Stimulated activated memory B cell treated with anti-CD40 and anti-IgM and Interleukin-4, amounts not matched to agents 10 μg/mL and 1 μg/mL and 100 μg/mL, for 72 hours (primary cell): ENCODE measurements around the gene PSD2.
A peak's percentile ranks its signal among the peaks of the same experiment; 100 is the strongest.

Experiments
- ATAC-seq: fragments of 150-1000 bp; cut with Tn5 transposase; 2 replicates; pipeline ENCODE4 v1.10.0; 2021
- H3K27ac Mint-ChIP-seq: one replicate; pipeline ENCODE4 v1.8.0; 2022; ENCODE audit warnings: mild to moderate bottlenecking, mixed read lengths
- H3K27me3 Mint-ChIP-seq: one replicate; pipeline ENCODE4 v1.8.0; 2022; ENCODE audit warnings: mixed read lengths
- H3K36me3 Mint-ChIP-seq: one replicate; pipeline ENCODE4 v1.8.0; 2022; ENCODE audit warnings: mixed read lengths
- H3K4me1 Mint-ChIP-seq: one replicate; pipeline ENCODE4 v1.8.0; 2022; ENCODE audit warnings: mixed read lengths
- H3K4me3 Mint-ChIP-seq: one replicate; pipeline ENCODE4 v1.8.0; 2022; ENCODE audit warnings: mild to moderate bottlenecking, moderate library complexity, mixed read lengths
- H3K9me3 Mint-ChIP-seq: one replicate; pipeline ENCODE4 v1.8.0; 2022; ENCODE audit warnings: mixed read lengths

The PSD2 gene

GRCh38 chr5:139856714-139857113 is 61.1 kb downstream of the PSD2 start:
- no peak overlapping the region for H3K4me3 Mint-ChIP-seq
- no peak for ATAC-seq
- no peaks in the 10 kb centered on the region for H3K4me1 Mint-ChIP-seq
- no peaks in the 10 kb centered on the region for H3K36me3 Mint-ChIP-seq
- H3K9me3 Mint-ChIP-seq: no peaks in the 10 kb centered on the region
- no peak overlapping the region for H3K27ac Mint-ChIP-seq
- no peaks in the 10 kb centered on the region for H3K27me3 Mint-ChIP-seq

GRCh38 chr5:139859013-139859412 is 63.4 kb downstream of the PSD2 start:
- Mint-ChIP-seq H3K27me3 (no peaks in the 10 kb centered on the region), H3K4me3 (no peak overlapping the region), H3K27ac (no peak overlapping the region), H3K9me3 (no peaks in the 10 kb centered on the region), H3K4me1 (no peaks in the 10 kb centered on the region), H3K36me3 (no peaks in the 10 kb centered on the region)
- no peak for ATAC-seq

GRCh38 chr5:139861021-139861888 is 65.6 kb downstream of the PSD2 start:
- no peaks in the 10 kb centered on the region for H3K36me3 Mint-ChIP-seq
- ATAC-seq: no peak
- no peaks in the 10 kb centered on the region for H3K4me1 Mint-ChIP-seq
- no peak overlapping the region for H3K27ac Mint-ChIP-seq
- peaks cover under 1% of the 10 kb centered on the region for H3K27me3 Mint-ChIP-seq
- no peak overlapping the region for H3K4me3 Mint-ChIP-seq
- no peaks in the 10 kb centered on the region for H3K9me3 Mint-ChIP-seq

GRCh38 chr5:139861889-139862207 is 66.2 kb downstream of the PSD2 start:
- Mint-ChIP-seq H3K27ac (no peak overlapping the region), H3K4me3 (no peak overlapping the region), H3K36me3 (no peaks in the 10 kb centered on the region), H3K27me3 (peaks cover 7% of the 10 kb centered on the region), H3K4me1 (no peaks in the 10 kb centered on the region), H3K9me3 (no peaks in the 10 kb centered on the region)
- ATAC-seq: no peak

- H3K27me3 Mint-ChIP-seq: peaks cover 11% of the 10 kb centered on the region
- no peaks in the 10 kb centered on the region for H3K9me3 Mint-ChIP-seq
- no peaks in the 10 kb centered on the region for H3K4me1 Mint-ChIP-seq
- peak; percentile 37 for ATAC-seq
- no peak overlapping the region for H3K27ac Mint-ChIP-seq
- no peak overlapping the region for H3K4me3 Mint-ChIP-seq
- no peaks in the 10 kb centered on the region for H3K36me3 Mint-ChIP-seq
These were observed 66.7 kb downstream of the PSD2 start for GRCh38 chr5:139862313-139862712.

GRCh38 chr5:139862803-139863202 is 67.2 kb downstream of the PSD2 start:
- Mint-ChIP-seq H3K36me3 (no peaks in the 10 kb centered on the region), H3K27me3 (peaks cover 13% of the 10 kb centered on the region), H3K9me3 (no peaks in the 10 kb centered on the region), H3K4me1 (no peaks in the 10 kb centered on the region), H3K4me3 (no peak overlapping the region), H3K27ac (no peak overlapping the region)
- no peak for ATAC-seq

GRCh38 chr5:139863361-139863760 is 67.8 kb downstream of the PSD2 start:
- no peak overlapping the region for H3K27ac Mint-ChIP-seq
- no peak for ATAC-seq
- H3K4me1 Mint-ChIP-seq: no peaks in the 10 kb centered on the region

GRCh38 chr5:139863855-139864558 is 68.4 kb downstream of the PSD2 start:
- peaks cover 24% of the 10 kb centered on the region for H3K27me3 Mint-ChIP-seq
- no peak overlapping the region for H3K4me3 Mint-ChIP-seq
- H3K36me3 Mint-ChIP-seq: no peaks in the 10 kb centered on the region

More at GRCh38 chr5:139863361-139863760, 67.8 kb downstream of the PSD2 start:
- Mint-ChIP-seq H3K9me3 (no peaks in the 10 kb centered on the region), H3K27me3 (peaks cover 19% of the 10 kb centered on the region), H3K36me3 (no peaks in the 10 kb centered on the region), H3K4me3 (no peak overlapping the region)

GRCh38 chr5:139864716-139865483 is 69.3 kb downstream of the PSD2 start:
- H3K9me3 Mint-ChIP-seq: no peaks in the 10 kb centered on the region
- no peak overlapping the region for H3K4me3 Mint-ChIP-seq
- no peaks in the 10 kb centered on the region for H3K4me1 Mint-ChIP-seq
- H3K27me3 Mint-ChIP-seq: peaks cover 24% of the 10 kb centered on the region
- no peak overlapping the region for H3K27ac Mint-ChIP-seq
- H3K36me3 Mint-ChIP-seq: no peaks in the 10 kb centered on the region
- ATAC-seq: no peak

More at GRCh38 chr5:139863855-139864558, 68.4 kb downstream of the PSD2 start:
- no peaks in the 10 kb centered on the region for H3K9me3 Mint-ChIP-seq
- H3K27ac Mint-ChIP-seq: no peak overlapping the region
- no peaks in the 10 kb centered on the region for H3K4me1 Mint-ChIP-seq
- ATAC-seq: no peak

GRCh38 chr5:139867109-139867508 is 71.5 kb downstream of the PSD2 start:
- no peak for ATAC-seq
- H3K27me3 Mint-ChIP-seq: peaks cover 28% of the 10 kb centered on the region
- H3K27ac Mint-ChIP-seq: no peak overlapping the region
- no peak overlapping the region for H3K4me3 Mint-ChIP-seq
- H3K4me1 Mint-ChIP-seq: no peaks in the 10 kb centered on the region
- no peaks in the 10 kb centered on the region for H3K9me3 Mint-ChIP-seq
- H3K36me3 Mint-ChIP-seq: no peaks in the 10 kb centered on the region

GRCh38 chr5:139867581-139867980 is 72.0 kb downstream of the PSD2 start:
- Mint-ChIP-seq H3K27ac (no peak overlapping the region), H3K9me3 (no peaks in the 10 kb centered on the region), H3K4me1 (no peaks in the 10 kb centered on the region), H3K36me3 (no peaks in the 10 kb centered on the region), H3K4me3 (no peak overlapping the region), H3K27me3 (peaks cover 32% of the 10 kb centered on the region)
- ATAC-seq: no peak

- Mint-ChIP-seq H3K27me3 (peaks cover 49% of the 10 kb centered on the region), H3K36me3 (no peaks in the 10 kb centered on the region), H3K27ac (no peak overlapping the region), H3K4me1 (no peaks in the 10 kb centered on the region), H3K4me3 (no peak overlapping the region), H3K9me3 (no peaks in the 10 kb centered on the region)
- no peak for ATAC-seq
These were observed 73.6 kb downstream of the PSD2 start for GRCh38 chr5:139869042-139869790.

GRCh38 chr5:139870677-139871076 is 75.1 kb downstream of the PSD2 start:
- H3K27me3 Mint-ChIP-seq: peaks cover 57% of the 10 kb centered on the region
- no peaks in the 10 kb centered on the region for H3K36me3 Mint-ChIP-seq
- ATAC-seq: no peak
- H3K4me3 Mint-ChIP-seq: no peak overlapping the region
- H3K9me3 Mint-ChIP-seq: no peaks in the 10 kb centered on the region
- H3K27ac Mint-ChIP-seq: no peak overlapping the region
- H3K4me1 Mint-ChIP-seq: no peaks in the 10 kb centered on the region

GRCh38 chr5:139871614-139872013 is 76.0 kb downstream of the PSD2 start:
- ATAC-seq: no peak
- Mint-ChIP-seq H3K4me1 (no peaks in the 10 kb centered on the region), H3K27me3 (peaks cover 53% of the 10 kb centered on the region), H3K9me3 (no peaks in the 10 kb centered on the region), H3K4me3 (no peak overlapping the region), H3K27ac (no peak overlapping the region), H3K36me3 (no peaks in the 10 kb centered on the region)
